Astrocyte (in vitro differentiated cells and primary cell): ENCODE data around the gene DPF3. TPM values are rescaled to one million over a fixed set of nuclear protein-coding genes. Genes with fewer than 3 reads are reported as not detected.
A peak's percentile ranks its signal among the peaks of the same experiment; 100 is the strongest.

ENCODE experiments used
- DNase-seq: peaks from one replicate; pipeline ENCODE4 v3.0.0-alpha.2; 2010; ENCODE audit warnings: low read depth
- FAIRE-seq: peaks from 2 replicates; lab custom pipeline; 2011; peaks lifted over from hg19 to GRCh38; lab: Jason Lieb, UNC
- H2AFZ ChIP-seq: 2 replicates; pipeline ENCODE4 v1.6.0; 2012; ENCODE audit warnings: low read depth, low read length, inconsistent platforms
- H3K27ac ChIP-seq: 2 replicates; pipeline ENCODE4 v1.5.1; 2011; ENCODE audit warnings: low read depth, low read length, inconsistent platforms
- H3K27me3 ChIP-seq: 2 replicates; pipeline ENCODE4 v1.6.0; 2011; ENCODE audit warnings: low read length, inconsistent platforms; ENCODE audit not compliant: insufficient read depth
- H3K36me3 ChIP-seq: 2 replicates; pipeline ENCODE4 v1.5.1; 2011; ENCODE audit warnings: low read length, inconsistent platforms; ENCODE audit not compliant: insufficient read depth
- H3K4me1 ChIP-seq: 2 replicates; pipeline ENCODE4 v1.5.1; 2011; ENCODE audit warnings: low read length, inconsistent platforms; ENCODE audit not compliant: insufficient read depth
- H3K4me2 ChIP-seq: 2 replicates; pipeline ENCODE4 v1.6.0; 2012; ENCODE audit warnings: low read length, inconsistent platforms
- H3K4me3 ChIP-seq: 2 replicates; pipeline ENCODE4 v1.5.1; 2011; ENCODE audit warnings: low read depth, mild to moderate bottlenecking, low read length, inconsistent platforms; ENCODE audit not compliant: insufficient read depth
- H3K79me2 ChIP-seq: 2 replicates; pipeline ENCODE4 v1.6.0; 2012; ENCODE audit warnings: mild to moderate bottlenecking, low read length, inconsistent platforms; ENCODE audit not compliant: insufficient read depth
- H3K9ac ChIP-seq: 2 replicates; pipeline ENCODE4 v1.6.0; 2012; ENCODE audit warnings: mild to moderate bottlenecking, low read length, inconsistent platforms
- H3K9me3 ChIP-seq: 2 replicates; pipeline ENCODE4 v1.5.1; 2012; ENCODE audit warnings: low read depth, mild to moderate bottlenecking, low read length, inconsistent platforms; ENCODE audit not compliant: insufficient read depth
- H4K20me1 ChIP-seq: 2 replicates; pipeline ENCODE4 v1.6.0; 2012; ENCODE audit warnings: low read length, inconsistent platforms; ENCODE audit not compliant: insufficient read depth
- H3K27ac Mint-ChIP-seq: one replicate; pipeline ENCODE4 v1.8.0; 2021; ENCODE audit warnings: mild to moderate bottlenecking, mixed read lengths; ENCODE audit not compliant: unreplicated experiment
- H3K27me3 Mint-ChIP-seq: one replicate; pipeline ENCODE4 v1.8.0; 2021; ENCODE audit warnings: low read depth, mixed read lengths; ENCODE audit not compliant: unreplicated experiment
- H3K36me3 Mint-ChIP-seq: one replicate; pipeline ENCODE4 v1.8.0; 2021; ENCODE audit warnings: low read depth, mixed read lengths; ENCODE audit not compliant: unreplicated experiment
- H3K4me1 Mint-ChIP-seq: one replicate; pipeline ENCODE4 v1.8.0; 2021; ENCODE audit warnings: low read depth, mixed read lengths; ENCODE audit not compliant: unreplicated experiment
- H3K4me3 Mint-ChIP-seq: one replicate; pipeline ENCODE4 v1.8.0; 2021; ENCODE audit warnings: mild to moderate bottlenecking, moderate library complexity, mixed read lengths; ENCODE audit not compliant: unreplicated experiment
- H3K9me3 Mint-ChIP-seq: one replicate; pipeline ENCODE4 v1.8.0; 2021; ENCODE audit warnings: mild to moderate bottlenecking, mixed read lengths; ENCODE audit not compliant: unreplicated experiment
- CTCF ChIP-seq: IDR thresholded peaks from 2 replicates; pipeline ENCODE4 v1.5.1; 2011; ENCODE audit warnings: low read depth, mild to moderate bottlenecking, inconsistent platforms, low read length, moderate library complexity; ENCODE audit not compliant: insufficient read depth
- EZH2 ChIP-seq: IDR thresholded peaks from 2 replicates; pipeline ENCODE4 v1.6.1; 2012; ENCODE audit warnings: mild to moderate bottlenecking, low read length, inconsistent platforms; ENCODE audit not compliant: insufficient read depth
- total RNA-seq: library from RNA; stranded (reverse); gene quantifications from 2 replicates; pipeline ENCODE4 v1.2.1, GENCODE V29; 2021

Gene DPF3
- total RNA-seq, 1 donor from 2014 or later: 2.4 TPM

- Mint-ChIP-seq H3K27me3 (peaks cover 3% of the 10 kb centered on the region), H3K4me1 (peaks cover 5% of the 10 kb centered on the region), H3K27ac (no peak overlapping the region), H3K9me3 (no peaks in the 10 kb centered on the region), H3K36me3 (no peaks in the 10 kb centered on the region), H3K4me3 (no peak overlapping the region)
- TF ChIP-seq EZH2 (no peak), CTCF (no peak)
- FAIRE-seq: no peak
- Histone ChIP-seq H3K4me1 (peaks cover 4% of the 10 kb centered on the region), H2AFZ (no peak overlapping the region), H3K9me3 (no peaks in the 10 kb centered on the region), H3K4me2 (no peak overlapping the region), H3K27me3 (no peaks in the 10 kb centered on the region), H3K36me3 (no peaks in the 10 kb centered on the region), H3K79me2 (peaks cover 75% of the 10 kb centered on the region), H4K20me1 (peaks cover 9% of the 10 kb centered on the region), H3K4me3 (no peak overlapping the region), H3K9ac (no peak overlapping the region), H3K27ac (no peak overlapping the region)
- no peak for DNase-seq
Measured at GRCh38 chr14:72786378-72787350, 107.2 kb downstream of the DPF3 start.

- H3K4me2 ChIP-seq: no peak overlapping the region
- peaks cover 68% of the 10 kb centered on the region for H3K79me2 ChIP-seq
- no peak overlapping the region for H3K4me3 ChIP-seq
- no peak overlapping the region for H3K27ac ChIP-seq
- no peak overlapping the region for H3K9ac ChIP-seq
- no peaks in the 10 kb centered on the region for H3K9me3 ChIP-seq
- H2AFZ ChIP-seq: no peak overlapping the region
- TF ChIP-seq CTCF: no peak
- no peak for TF ChIP-seq EZH2
- Mint-ChIP-seq H3K4me1 (peaks cover 18% of the 10 kb centered on the region), H3K9me3 (peaks cover 2% of the 10 kb centered on the region), H3K27ac (peak overlapping the region; percentile 58), H3K36me3 (peaks cover 2% of the 10 kb centered on the region), H3K4me3 (no peak overlapping the region), H3K27me3 (peaks cover under 1% of the 10 kb centered on the region)
- H3K36me3 ChIP-seq: no peaks in the 10 kb centered on the region
- no peak for DNase-seq
- H3K27me3 ChIP-seq: no peaks in the 10 kb centered on the region
- peaks cover 13% of the 10 kb centered on the region for H3K4me1 ChIP-seq
- no peak for FAIRE-seq
- H4K20me1 ChIP-seq: peaks cover 3% of the 10 kb centered on the region
Measured at GRCh38 chr14:72783741-72784140, 110.2 kb downstream of the DPF3 start.

GRCh38 chr14:72782817-72783216, 111.1 kb downstream of the DPF3 start:
- no peaks in the 10 kb centered on the region for H3K27me3 Mint-ChIP-seq
- H3K27me3 ChIP-seq: no peaks in the 10 kb centered on the region
- FAIRE-seq: no peak
- peak overlapping the region; percentile 66 for H3K27ac Mint-ChIP-seq
- H3K36me3 ChIP-seq: no peaks in the 10 kb centered on the region
- peaks cover 13% of the 10 kb centered on the region for H3K4me1 ChIP-seq
- H4K20me1 ChIP-seq: no peaks in the 10 kb centered on the region
- DNase-seq: no peak
- H3K4me3 Mint-ChIP-seq: no peak overlapping the region
- TF ChIP-seq CTCF (no peak), EZH2 (no peak)
- H3K9ac ChIP-seq: no peak overlapping the region
- H3K4me1 Mint-ChIP-seq: peaks cover 18% of the 10 kb centered on the region
- peaks cover 2% of the 10 kb centered on the region for H3K36me3 Mint-ChIP-seq
- H3K4me2 ChIP-seq: no peak overlapping the region
- no peak overlapping the region for H3K27ac ChIP-seq
- peaks cover 4% of the 10 kb centered on the region for H3K9me3 Mint-ChIP-seq
- H3K4me3 ChIP-seq: no peak overlapping the region
- no peaks in the 10 kb centered on the region for H3K9me3 ChIP-seq
- H2AFZ ChIP-seq: no peak overlapping the region
- H3K79me2 ChIP-seq: peaks cover 69% of the 10 kb centered on the region
